Activated naive CD8-positive, alpha-beta T cell (primary cell): ENCODE measurements around the gene ALDH9A1.

ENCODE experiments used
- H3K27ac Mint-ChIP-seq: one replicate; pipeline ENCODE4 v1.8.0; 2021; ENCODE audit warnings: mixed read lengths
- H3K27me3 Mint-ChIP-seq: one replicate; pipeline ENCODE4 v1.8.0; 2021; ENCODE audit warnings: mixed read lengths
- H3K36me3 Mint-ChIP-seq: one replicate; pipeline ENCODE4 v1.8.0; 2021; ENCODE audit warnings: mixed read lengths
- H3K4me1 Mint-ChIP-seq: one replicate; pipeline ENCODE4 v1.8.0; 2021; ENCODE audit warnings: low read depth, mixed read lengths
- H3K4me3 Mint-ChIP-seq: one replicate; pipeline ENCODE4 v1.8.0; 2021; ENCODE audit warnings: mild to moderate bottlenecking, mixed read lengths
- H3K9me3 Mint-ChIP-seq: one replicate; pipeline ENCODE4 v1.8.0; 2021; ENCODE audit warnings: low read depth, mixed read lengths

ALDH9A1 gene

GRCh38 chr1:165629151-165629550 is 69.2 kb downstream of the ALDH9A1 start:
- Mint-ChIP-seq H3K36me3 (no peaks in the 10 kb centered on the region), H3K27me3 (peaks cover 1% of the 10 kb centered on the region), H3K4me3 (no peak overlapping the region), H3K27ac (peak overlapping the region; percentile 18), H3K9me3 (no peaks in the 10 kb centered on the region), H3K4me1 (peaks cover 14% of the 10 kb centered on the region)

- Mint-ChIP-seq H3K4me3 (no peak overlapping the region), H3K4me1 (peaks cover 7% of the 10 kb centered on the region), H3K27me3 (peaks cover 1% of the 10 kb centered on the region), H3K27ac (no peak overlapping the region), H3K36me3 (no peaks in the 10 kb centered on the region), H3K9me3 (no peaks in the 10 kb centered on the region)
Observed at GRCh38 chr1:165628147-165628822, 70.1 kb downstream of the ALDH9A1 start.

GRCh38 chr1:165624441-165624840 is 73.9 kb downstream of the ALDH9A1 start:
- no peak overlapping the region for H3K4me3 Mint-ChIP-seq
- no peaks in the 10 kb centered on the region for H3K36me3 Mint-ChIP-seq
- peaks cover 5% of the 10 kb centered on the region for H3K27me3 Mint-ChIP-seq

GRCh38 chr1:165623624-165624023 is 74.7 kb downstream of the ALDH9A1 start:
- peaks cover 5% of the 10 kb centered on the region for H3K27me3 Mint-ChIP-seq

More at GRCh38 chr1:165624441-165624840, 73.9 kb downstream of the ALDH9A1 start:
- Mint-ChIP-seq H3K4me1 (peaks cover 2% of the 10 kb centered on the region), H3K27ac (no peak overlapping the region), H3K9me3 (no peaks in the 10 kb centered on the region)

GRCh38 chr1:165619647-165620151 is 78.7 kb downstream of the ALDH9A1 start:
- no peaks in the 10 kb centered on the region for H3K36me3 Mint-ChIP-seq
- H3K4me3 Mint-ChIP-seq, result no peak overlapping the region
- no peaks in the 10 kb centered on the region for H3K4me1 Mint-ChIP-seq
- no peak overlapping the region for H3K27ac Mint-ChIP-seq
- H3K27me3 Mint-ChIP-seq, result peaks cover 8% of the 10 kb centered on the region
- peaks cover 4% of the 10 kb centered on the region for H3K9me3 Mint-ChIP-seq

More at GRCh38 chr1:165623624-165624023, 74.7 kb downstream of the ALDH9A1 start:
- Mint-ChIP-seq H3K4me3 (no peak overlapping the region), H3K27ac (no peak overlapping the region), H3K36me3 (no peaks in the 10 kb centered on the region), H3K9me3 (no peaks in the 10 kb centered on the region), H3K4me1 (no peaks in the 10 kb centered on the region)

- Mint-ChIP-seq H3K4me1 (no peaks in the 10 kb centered on the region), H3K36me3 (peaks cover 4% of the 10 kb centered on the region), H3K27me3 (peaks cover 7% of the 10 kb centered on the region), H3K9me3 (peaks cover 8% of the 10 kb centered on the region), H3K4me3 (no peak overlapping the region), H3K27ac (no peak overlapping the region)
Observed at GRCh38 chr1:165616987-165617546, 81.3 kb downstream of the ALDH9A1 start.

GRCh38 chr1:165616054-165616612 is 82.2 kb downstream of the ALDH9A1 start:
- Mint-ChIP-seq H3K27me3 (peaks cover 8% of the 10 kb centered on the region), H3K4me1 (no peaks in the 10 kb centered on the region), H3K9me3 (peaks cover 8% of the 10 kb centered on the region), H3K27ac (no peak overlapping the region), H3K4me3 (no peak overlapping the region), H3K36me3 (peaks cover 4% of the 10 kb centered on the region)
